ENCODE results near the gene ATAD5.
"Not testable (repeated sequence)": the region's sequence is repeated elsewhere in the genome, so short reads cannot be mapped to it uniquely, and the experiment has no call there.

Gene ATAD5

GRCh38 chr17:30823421-30823820, 8.3 kb upstream of the ATAD5 start:
- no peak for DNase-seq

- DNase-seq, result no peak
Measured at GRCh38 chr17:30824002-30824355, 7.8 kb upstream of the ATAD5 start.

DNA sequence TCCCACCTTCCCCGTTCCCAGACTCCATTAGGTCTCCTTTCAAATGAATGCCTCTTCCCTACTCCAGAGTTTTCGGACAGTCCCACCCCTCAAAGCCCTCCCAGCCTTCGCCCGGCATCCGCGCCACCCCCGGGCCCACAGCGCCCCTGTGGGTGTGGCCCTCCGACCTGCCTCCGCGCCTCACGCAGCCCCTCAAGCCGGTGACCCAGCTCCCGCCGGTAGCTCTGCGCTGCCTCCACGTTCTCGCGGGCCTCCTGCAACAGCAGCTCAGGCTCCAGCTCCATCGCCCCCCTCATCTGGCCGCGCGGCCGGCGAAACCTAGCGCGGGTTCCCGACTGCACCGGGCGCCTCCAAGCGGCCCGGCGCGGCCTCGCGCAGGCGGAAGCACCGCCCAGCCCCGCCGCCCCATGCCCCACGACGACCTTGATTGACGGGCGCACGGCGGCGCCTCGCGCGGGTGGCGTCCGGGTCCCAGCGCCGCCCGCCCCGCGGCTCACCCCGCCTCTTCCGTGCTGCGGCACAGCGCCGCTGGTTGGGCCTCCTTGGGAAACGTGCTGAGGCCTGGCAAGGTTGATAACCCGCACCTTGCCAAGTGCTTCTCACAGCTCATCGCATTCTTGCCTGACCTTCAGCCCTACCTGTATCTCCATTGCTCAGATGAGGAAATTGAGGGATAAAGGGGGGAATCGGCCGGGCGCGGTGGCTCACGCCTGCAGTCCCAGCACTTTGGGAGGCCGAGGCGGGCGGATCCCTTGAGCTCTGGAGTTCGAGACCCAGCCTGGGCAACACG, 7.2 kb upstream of the ATAD5 start, which contains the start of gene CRLF3:
Gene CRLF3, minus strand, starts transcription at position 337 of the 790 bp plus-strand sequence. Its CDS starts 41 bp downstream, at position 296.
- DNase-seq, result peak; percentile 92

DNA sequence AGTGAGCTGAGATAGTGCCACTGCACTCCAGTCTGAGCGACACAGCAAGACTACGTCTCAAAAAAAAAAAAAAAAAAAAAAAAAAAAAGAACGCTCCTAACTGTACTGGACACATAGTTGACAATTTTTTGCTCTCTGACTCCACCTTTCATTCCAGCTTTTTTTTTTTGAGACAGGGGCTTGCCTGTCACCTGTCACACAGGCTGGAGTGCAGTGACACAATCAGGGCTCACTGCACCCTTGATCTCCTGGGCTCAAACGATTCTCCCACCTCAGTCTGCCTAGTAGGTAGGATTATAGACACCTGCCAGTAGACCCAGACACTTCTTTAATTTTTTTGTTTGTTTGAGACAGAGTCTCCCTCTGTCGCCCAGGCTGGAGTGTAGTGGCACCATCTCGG, 4.7 kb upstream of the ATAD5 start:
- no peak for DNase-seq

- no peak for DNase-seq
Measured at GRCh38 chr17:30829022-30829421, 2.7 kb upstream of the ATAD5 start.

DNA sequence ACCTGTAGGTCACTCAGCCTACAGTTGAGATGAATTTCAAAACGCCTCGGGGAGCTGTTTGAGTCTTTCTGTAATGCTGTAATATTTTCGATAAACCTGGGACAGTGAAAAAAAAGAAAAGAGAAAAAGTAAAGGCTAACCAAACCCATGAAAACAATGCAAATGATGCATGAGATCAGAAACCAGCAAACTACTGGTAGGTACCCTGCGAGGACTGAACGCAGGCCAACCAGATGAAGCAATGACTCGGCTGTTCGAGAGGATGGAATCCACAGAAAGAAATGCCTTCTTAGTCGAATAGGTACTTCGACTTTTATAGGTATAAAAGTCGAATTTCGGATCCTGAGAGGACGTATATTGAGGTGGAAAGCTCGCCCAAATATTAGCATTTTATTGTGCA, 509 bp upstream of the ATAD5 start:
- no peak for DNase-seq

DNA sequence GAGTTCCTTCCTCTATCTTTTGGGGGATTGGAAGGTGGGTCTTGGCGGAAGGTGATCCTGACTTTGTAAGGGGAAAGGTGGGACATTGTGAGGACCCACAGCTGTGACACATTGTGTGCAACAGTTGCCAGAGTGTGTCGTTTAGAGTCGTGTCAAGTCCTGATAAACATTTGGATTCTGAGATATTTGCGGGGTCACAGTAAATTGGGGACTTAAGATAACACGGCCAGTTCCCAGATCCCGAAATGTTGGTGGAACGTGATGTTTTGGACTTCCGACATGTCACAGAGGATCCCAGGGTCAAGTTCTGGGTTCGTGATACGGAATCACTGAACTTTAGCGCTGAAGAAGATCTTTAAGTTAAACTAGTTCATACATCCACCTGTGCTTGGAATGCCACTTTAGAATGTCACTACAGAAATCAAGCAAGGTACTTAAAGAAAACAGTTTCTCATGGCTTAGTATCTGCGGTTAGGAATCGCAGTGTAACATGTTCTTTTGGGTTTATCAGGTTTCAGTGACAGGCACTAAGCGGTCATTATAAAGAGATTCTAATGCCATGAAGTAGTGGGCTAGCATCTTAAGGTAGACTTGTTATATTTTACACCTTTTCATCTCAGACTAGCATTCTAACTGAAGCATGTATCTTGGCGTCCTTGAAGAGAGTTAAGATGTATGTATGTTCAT, 815 bp downstream of the ATAD5 start:
- no peak for DNase-seq

DNA sequence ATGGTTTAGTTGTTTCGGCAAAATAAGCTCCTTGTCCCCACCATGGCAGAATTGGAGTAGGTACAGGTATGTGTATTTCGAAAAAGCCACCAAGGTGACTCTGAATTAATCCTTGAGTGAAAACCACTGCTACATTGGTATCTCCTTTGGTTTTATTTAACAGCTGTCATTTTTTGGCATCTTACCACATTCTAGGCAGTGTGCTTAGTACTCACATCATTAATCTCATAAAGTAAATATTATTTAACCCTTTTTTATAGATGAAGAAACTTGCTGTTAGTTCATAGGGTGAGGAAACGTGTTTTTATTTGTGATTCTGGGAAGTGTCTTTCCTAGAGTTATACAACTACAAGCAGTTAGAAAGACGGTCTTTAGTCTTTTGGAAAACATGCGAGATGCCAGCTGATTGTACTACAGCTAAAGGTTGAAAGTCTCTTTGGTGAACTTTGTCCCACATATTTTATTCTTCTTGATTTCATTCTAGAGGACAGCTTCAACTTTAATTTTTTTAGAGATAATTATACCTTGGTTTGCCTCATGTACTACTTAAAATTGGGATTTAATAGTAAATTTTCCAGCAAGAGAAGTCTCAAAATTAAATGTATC, 6.5 kb downstream of the ATAD5 start:
- DNase-seq, result no peak

GRCh38 chr17:30840771-30841170, 9.0 kb downstream of the ATAD5 start:
- no peak for DNase-seq

GRCh38 chr17:30848021-30848420, 16.3 kb downstream of the ATAD5 start:
- no peak for DNase-seq

GRCh38 chr17:30854146-30854545, 22.4 kb downstream of the ATAD5 start:
- DNase-seq, result no peak

DNA sequence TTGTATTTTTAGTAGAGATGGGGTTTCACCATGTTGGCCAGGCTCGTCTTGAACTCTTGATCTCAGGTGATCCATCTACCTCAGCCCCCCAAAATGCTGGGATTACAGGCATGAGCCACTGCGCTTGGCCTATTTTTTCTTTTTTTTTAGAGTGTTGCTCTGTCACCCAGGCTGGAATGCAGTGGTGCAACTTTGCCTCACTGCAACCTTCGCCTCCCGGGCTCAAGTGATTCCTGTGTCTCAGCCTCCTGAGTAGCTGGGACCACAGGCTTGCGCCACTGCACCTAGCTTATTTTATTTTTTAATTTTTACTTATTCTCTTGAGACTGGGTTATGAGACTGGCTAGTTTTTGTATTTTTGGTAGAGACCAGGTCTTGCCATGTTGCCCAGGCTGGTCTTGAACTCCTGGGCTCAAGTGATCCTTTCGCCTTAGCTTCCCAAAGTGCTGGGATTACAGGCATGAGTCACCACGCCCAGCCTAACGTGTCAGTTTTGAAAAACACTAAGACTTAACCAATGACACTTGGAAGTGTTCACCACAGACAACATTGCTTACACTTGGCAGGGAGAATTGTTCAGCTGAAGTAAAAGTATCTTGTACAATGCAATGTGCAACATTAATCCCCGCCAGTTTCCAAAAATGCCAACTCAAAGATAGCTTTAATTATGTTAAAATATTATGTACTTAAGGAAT, 26.9 kb downstream of the ATAD5 start:
- DNase-seq, result no peak

DNA sequence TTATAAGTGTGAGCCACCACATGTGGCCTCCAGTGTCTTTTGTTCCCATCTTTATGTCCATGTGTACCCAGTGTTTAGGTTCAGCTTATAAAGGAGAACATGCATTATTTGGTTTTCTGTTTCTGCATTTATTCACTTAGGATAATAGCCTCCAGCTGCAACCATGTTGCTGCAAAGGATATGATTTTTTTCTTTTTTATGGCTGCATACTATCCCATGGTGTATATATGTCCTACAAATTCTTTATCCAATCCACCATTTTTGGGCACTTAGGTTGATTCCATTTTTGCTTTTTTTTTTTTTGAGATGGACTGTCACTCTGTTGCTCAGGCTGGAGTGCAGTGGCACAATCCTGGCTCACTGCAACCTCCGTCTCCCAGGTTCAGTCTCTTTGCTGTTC, 32.9 kb downstream of the ATAD5 start:
- DNase-seq, result no peak

DNA sequence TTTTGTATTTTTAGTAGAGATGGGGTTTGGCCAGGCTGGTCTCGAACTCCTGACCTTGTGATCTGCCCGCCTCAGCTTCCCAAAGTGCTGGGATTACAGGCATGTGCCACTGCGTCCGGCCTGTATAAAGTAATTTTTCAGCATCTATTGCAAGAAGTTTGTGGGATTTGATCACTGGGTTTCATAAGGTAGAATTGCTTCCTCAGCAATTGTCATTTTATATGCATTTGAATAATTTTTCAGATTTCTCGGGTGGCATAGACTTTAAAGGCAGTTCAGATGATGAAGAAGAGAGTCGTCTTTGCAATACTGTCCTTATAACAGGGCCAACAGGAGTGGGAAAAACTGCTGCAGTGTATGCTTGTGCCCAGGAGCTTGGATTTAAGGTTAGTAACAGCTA, 37.2 kb downstream of the ATAD5 start:
- DNase-seq, result no peak

DNA sequence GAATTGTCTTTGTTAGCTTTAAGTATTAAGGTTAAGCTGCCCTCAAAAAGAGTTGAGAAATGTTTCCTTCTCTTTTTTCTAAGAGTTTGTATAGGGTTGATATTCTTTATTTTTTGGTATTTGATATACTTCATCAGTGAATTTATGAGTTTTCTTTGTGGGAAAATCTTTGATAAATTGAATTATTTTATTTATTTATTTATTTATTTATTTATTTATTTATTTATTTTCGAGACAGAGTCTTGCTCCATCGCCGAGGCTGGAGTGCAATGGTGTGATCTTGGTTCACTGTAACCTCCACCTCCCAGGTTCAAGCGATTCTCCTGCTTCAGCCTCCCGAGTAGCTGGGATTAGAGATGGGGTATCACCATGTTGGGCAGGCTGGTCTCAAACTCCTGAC, 54.4 kb downstream of the ATAD5 start:
- DNase-seq, result no peak

DNA sequence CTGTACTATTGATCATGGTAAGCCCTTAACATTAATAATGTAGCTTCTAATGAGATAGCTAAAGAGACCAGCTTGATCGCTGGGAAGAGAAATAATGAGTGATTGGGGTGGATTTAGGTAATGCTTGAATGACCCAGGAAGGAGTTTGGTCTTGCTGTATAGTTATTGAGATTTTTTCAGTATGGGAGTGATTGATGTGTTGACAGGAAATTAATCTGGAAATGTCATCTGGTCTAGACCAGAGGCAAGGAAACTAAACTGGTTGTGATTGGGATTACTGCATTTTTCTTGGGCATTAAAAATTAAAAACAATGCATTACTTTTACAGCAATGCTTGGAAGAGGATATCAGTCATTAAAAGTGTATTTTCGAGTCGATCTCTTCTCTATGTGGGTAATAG, 62.5 kb downstream of the ATAD5 start:
- no peak for DNase-seq

DNA sequence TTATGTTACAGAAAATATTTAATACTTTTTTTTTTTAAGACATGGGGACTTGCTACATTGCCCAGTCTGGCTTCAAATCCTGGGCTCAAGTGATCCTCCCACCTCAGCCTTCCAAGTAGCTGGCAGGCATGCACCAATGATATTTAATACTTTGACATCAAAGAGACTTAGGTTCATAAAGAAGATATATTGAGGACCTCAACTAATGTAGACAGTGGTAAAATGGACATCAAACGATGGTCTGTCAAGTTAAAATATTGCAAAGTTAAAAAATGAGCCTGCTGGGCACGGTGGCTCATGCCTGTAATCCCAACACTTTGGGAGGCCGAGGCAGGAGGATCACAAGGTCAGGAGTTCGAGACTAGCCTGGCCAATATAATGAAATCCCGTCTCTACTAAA, 65.5 kb downstream of the ATAD5 start:
- no peak for DNase-seq

- no peak for DNase-seq
Measured at GRCh38 chr17:30905742-30906100, 74.0 kb downstream of the ATAD5 start.

GRCh38 chr17:30906101-30906911, 74.5 kb downstream of the ATAD5 start, which contains the start of gene TEFM:
TEFM (minus strand) TSS chr17:30906238; CDS start chr17:30906198, 40 bp downstream.
- DNase-seq, result peak; percentile 82

- DNase-seq, result no peak
Measured at GRCh38 chr17:30908717-30909420, 77.1 kb downstream of the ATAD5 start.

DNA sequence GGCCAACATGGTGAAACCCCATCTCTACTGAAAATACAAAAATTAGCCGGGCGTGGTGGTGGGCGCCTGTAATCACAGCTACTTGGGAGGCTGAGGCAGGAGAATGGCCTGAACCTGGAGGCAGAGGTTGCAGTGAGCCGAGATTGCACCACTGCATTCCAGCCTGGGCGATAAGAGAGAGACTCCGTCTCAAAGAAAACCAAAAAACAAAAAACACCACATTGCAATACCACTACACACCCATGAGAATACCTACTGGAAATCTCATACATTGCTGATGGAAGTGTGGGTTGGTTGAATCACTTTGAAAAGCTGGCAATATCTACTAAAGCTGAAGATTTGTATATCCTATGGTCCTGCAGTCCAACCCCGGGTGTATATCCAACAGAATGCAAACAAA, 78.4 kb downstream of the ATAD5 start:
- DNase-seq, result not testable (repeated sequence)

DNA sequence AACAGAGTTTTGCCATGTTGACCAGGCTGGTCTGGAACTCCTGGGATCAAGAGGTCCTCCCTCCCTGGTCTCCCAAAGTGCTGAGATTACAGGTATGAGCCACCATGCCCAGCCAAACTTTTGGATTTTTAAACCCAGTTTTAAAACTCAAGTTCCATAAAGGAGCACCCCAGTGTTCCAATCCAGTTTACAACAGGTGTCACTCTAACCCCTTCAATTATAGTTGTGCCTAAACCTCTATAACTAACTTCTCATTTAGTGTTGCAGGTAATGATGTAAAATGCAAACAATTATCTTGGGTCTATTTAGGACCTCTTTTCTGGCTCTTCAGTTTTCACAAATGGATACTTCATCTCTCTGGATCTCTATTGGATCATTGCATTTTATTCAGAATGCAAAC, 82.2 kb downstream of the ATAD5 start:
- no peak for DNase-seq
